ENCODE measurements around the gene RTN4R.

The RTN4R gene

GRCh38 chr22:20197407-20198030 is 70.6 kb downstream of the RTN4R start:
- no peaks in the 10 kb centered on the region for H3K9me3 ChIP-seq (ENCODE audit: control insufficient read depth, insufficient read depth, low read depth, low read length)
- POLR2A ChIA-PET, result no interaction called here
- no peak overlapping the region; the same call in 1 of the 2 replicates for H3K27ac ChIP-seq (ENCODE audit: extremely low read depth, low read depth, low read length)
- no peak for TF ChIP-seq ZBTB21 (tag by site-specific recombination; IDR thresholded peaks at IDR 0.05)
- no peak for TF ChIP-seq SP7 (tag by site-specific recombination; IDR thresholded peaks at IDR 0.05)
- TF ChIP-seq ZSCAN30 (tag by site-specific recombination; IDR thresholded peaks at IDR 0.05), result no peak
- no peak for TF ChIP-seq ZNF670 (tag by site-specific recombination; IDR thresholded peaks at IDR 0.05; ENCODE audit: low read depth)
- TF ChIP-seq ZFP37 (tag by site-specific recombination; IDR thresholded peaks at IDR 0.05), result no peak
- no peak for TF ChIP-seq SP3 (tag by site-specific recombination; IDR thresholded peaks at IDR 0.05)
- TF ChIP-seq ZNF146 (tag by site-specific recombination; IDR thresholded peaks at IDR 0.05), result no peak
- TF ChIP-seq OSR2 (tag by site-specific recombination; IDR thresholded peaks at IDR 0.05), result no peak
- H3K4me3 ChIP-seq (ENCODE audit: low read depth, low read length), result no peak overlapping the region
- CTCF ChIA-PET, result interaction anchor here (0.6 kb wide), 2 partner anchors 302 to 723 kb away, joined by 3 read pairs; no protein-coding TSS in a partner anchor
- peaks cover 10% of the 10 kb centered on the region for H3K4me1 ChIP-seq (ENCODE audit: control insufficient read depth, insufficient read depth, low read length)
- no peaks in the 10 kb centered on the region for H3K36me3 ChIP-seq (ENCODE audit: control insufficient read depth in 2 of 2, insufficient read depth in 1 of 2, low read length in 2 of 2)

DNA sequence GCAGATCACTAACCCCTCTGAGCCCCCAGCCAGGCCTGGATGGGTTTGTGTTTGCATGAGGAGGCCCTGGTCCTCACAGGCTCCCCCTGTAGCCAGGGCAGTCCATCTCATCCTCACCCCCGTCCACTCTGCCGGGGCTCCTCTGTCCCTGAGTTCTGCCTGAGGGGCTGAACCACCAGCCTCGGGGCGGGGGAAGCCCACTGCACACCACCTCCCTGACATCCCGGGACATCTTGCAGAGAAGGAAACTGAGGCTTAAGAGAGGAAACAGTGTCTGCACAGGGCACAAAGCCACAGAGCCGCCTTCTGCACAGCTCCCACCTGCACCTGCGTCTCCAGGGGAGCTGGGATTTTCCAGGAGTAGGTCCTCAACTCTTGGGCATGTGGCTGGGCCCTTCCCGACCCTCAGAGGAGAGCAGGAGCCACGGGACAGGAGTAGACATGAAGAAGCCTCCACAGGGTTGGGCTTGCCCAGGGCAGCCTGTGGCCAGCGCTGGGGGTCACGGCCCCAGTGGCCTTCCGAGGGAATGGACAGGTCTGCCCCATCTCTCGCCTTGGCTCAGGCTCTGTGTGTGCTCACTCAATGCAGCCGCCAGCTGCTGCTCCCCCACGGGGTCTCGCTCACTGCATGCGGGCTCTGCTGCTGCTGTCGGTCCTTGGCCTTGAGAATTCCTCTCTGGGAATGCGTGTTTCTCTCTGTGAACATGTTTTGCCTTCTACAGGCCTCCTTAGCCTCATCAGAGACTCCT is 71.8 kb downstream of the RTN4R start:
- peaks cover 10% of the 10 kb centered on the region for H3K4me1 ChIP-seq (ENCODE audit: control insufficient read depth, insufficient read depth, low read length)
- H3K9me3 ChIP-seq (ENCODE audit: control insufficient read depth, insufficient read depth, low read depth, low read length), result no peaks in the 10 kb centered on the region
- no peak overlapping the region for H3K4me3 ChIP-seq (ENCODE audit: low read depth, low read length)
- H3K36me3 ChIP-seq (ENCODE audit: control insufficient read depth in 2 of 2, insufficient read depth in 1 of 2, low read length in 2 of 2), result no peaks in the 10 kb centered on the region
- POLR2A ChIA-PET, result no interaction called here
- TF ChIP-seq ZEB2 (tag by site-specific recombination; IDR thresholded peaks at IDR 0.05) (no peak), ZSCAN18 (tag by site-specific recombination; IDR thresholded peaks at IDR 0.05) (no peak), PRDM6 (tag by site-specific recombination; IDR thresholded peaks at IDR 0.05) (no peak), ZIC2 (tag by site-specific recombination; IDR thresholded peaks at IDR 0.05) (peak; percentile 19; the same call in 1 of the 2 replicates), ZNF214 (tag by site-specific recombination; IDR thresholded peaks at IDR 0.05; ENCODE audit: borderline replicate concordance) (no peak), GLIS1 (tag by site-specific recombination; IDR thresholded peaks at IDR 0.05) (peak; percentile 21; the same call in 1 of the 2 replicates)
- TF ChIP-seq, protein P1, sequence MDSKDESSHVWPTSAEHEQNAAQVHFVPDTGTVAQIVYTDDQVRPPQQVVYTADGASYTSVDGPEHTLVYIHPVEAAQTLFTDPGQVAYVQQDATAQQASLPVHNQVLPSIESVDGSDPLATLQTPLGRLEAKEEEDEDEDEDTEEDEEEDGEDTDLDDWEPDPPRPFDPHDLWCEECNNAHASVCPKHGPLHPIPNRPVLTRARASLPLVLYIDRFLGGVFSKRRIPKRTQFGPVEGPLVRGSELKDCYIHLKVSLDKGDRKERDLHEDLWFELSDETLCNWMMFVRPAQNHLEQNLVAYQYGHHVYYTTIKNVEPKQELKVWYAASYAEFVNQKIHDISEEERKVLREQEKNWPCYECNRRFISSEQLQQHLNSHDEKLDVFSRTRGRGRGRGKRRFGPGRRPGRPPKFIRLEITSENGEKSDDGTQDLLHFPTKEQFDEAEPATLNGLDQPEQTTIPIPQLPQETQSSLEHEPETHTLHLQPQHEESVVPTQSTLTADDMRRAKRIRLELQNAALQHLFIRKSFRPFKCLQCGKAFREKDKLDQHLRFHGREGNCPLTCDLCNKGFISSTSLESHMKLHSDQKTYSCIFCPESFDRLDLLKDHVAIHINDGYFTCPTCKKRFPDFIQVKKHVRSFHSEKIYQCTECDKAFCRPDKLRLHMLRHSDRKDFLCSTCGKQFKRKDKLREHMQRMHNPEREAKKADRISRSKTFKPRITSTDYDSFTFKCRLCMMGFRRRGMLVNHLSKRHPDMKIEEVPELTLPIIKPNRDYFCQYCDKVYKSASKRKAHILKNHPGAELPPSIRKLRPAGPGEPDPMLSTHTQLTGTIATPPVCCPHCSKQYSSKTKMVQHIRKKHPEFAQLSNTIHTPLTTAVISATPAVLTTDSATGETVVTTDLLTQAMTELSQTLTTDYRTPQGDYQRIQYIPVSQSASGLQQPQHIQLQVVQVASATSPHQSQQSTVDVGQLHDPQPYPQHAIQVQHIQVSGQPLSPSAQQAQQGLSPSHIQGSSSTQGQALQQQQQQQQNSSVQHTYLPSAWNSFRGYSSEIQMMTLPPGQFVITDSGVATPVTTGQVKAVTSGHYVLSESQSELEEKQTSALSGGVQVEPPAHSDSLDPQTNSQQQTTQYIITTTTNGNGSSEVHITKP (tag by site-specific recombination; IDR thresholded peaks at IDR 0.05), result peak; percentile 78
- H3K27ac ChIP-seq (ENCODE audit: extremely low read depth, low read depth, low read length), result no peak overlapping the region
- CTCF ChIA-PET, result interaction anchor here (0.6 to 0.7 kb wide), 3 partner anchors 10 to 247 kb away, joined by 3 read pairs; no protein-coding TSS in a partner anchor

Measured in HEK293 (cell line).